ENCODE measurements around the gene PHACTR2. TPM values are rescaled to one million over a fixed set of nuclear protein-coding genes. Genes with fewer than 3 reads are reported as not detected.

The PHACTR2 gene
- total and polyA plus RNA-seq, 2 of the 13 experiments (the other 11 are each of a cell fraction or from before 2014, with no cell fraction given), result 11.3 to 28.2 TPM

DNA sequence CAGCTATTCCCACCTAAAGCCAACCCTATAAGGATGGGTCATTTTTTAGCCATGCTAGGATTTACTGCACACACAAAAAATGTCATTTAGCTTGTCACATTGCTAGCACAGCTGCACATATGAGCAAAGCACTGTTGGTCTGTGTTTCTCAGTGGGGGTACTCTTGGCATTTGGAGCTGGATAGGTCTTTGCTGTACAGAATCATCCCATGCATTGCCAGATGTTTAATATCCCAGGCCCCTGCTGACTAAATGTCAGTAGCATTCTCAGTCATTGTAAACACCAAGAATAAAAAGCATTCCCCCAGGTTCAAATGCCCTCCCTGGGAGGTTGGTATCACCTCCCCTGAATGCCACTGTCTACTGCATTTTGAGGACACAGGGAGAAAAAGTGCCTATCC is 150.8 kb downstream of the PHACTR2 start (continued):
- TF ChIP-seq, protein P1, sequence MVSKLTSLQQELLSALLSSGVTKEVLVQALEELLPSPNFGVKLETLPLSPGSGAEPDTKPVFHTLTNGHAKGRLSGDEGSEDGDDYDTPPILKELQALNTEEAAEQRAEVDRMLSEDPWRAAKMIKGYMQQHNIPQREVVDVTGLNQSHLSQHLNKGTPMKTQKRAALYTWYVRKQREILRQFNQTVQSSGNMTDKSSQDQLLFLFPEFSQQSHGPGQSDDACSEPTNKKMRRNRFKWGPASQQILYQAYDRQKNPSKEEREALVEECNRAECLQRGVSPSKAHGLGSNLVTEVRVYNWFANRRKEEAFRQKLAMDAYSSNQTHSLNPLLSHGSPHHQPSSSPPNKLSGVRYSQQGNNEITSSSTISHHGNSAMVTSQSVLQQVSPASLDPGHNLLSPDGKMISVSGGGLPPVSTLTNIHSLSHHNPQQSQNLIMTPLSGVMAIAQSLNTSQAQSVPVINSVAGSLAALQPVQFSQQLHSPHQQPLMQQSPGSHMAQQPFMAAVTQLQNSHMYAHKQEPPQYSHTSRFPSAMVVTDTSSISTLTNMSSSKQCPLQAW (CRISPR knock-in tag; IDR thresholded peaks at IDR 0.05), result no peak
- TF ChIP-seq RFX1 (IDR thresholded peaks at IDR 0.05), result no peak
- TF ChIP-seq ELF4 (CRISPR knock-in tag; IDR thresholded peaks at IDR 0.05; ENCODE audit: borderline replicate concordance), result no peak
- TF ChIP-seq, protein P2, sequence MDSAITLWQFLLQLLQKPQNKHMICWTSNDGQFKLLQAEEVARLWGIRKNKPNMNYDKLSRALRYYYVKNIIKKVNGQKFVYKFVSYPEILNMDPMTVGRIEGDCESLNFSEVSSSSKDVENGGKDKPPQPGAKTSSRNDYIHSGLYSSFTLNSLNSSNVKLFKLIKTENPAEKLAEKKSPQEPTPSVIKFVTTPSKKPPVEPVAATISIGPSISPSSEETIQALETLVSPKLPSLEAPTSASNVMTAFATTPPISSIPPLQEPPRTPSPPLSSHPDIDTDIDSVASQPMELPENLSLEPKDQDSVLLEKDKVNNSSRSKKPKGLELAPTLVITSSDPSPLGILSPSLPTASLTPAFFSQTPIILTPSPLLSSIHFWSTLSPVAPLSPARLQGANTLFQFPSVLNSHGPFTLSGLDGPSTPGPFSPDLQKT (CRISPR knock-in tag; IDR thresholded peaks at IDR 0.05; ENCODE audit: borderline replicate concordance), result no peak

DNA sequence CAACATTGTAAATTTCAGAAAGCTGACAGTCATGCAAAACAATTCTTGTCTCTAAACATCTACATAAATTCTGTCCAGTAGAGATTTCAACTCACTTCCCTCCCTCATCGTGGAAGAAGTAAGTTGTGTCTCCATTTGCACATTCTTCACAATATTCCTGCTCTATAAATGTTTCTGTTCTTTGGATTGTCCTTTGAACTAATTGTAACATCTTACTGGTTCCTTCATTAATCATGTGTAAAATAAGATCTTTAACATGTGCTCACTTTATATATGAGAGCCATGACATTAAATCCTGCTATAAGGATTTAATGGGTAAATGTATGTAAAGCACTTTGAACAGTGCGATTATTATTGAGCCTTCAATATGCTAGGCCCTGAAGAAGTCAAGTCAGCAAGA is 158.4 kb downstream of the PHACTR2 start:
- POLR2A ChIA-PET, result no interaction called here
- Histone ChIP-seq H3K4me3 (replicated peaks in 1 of 3; ENCODE audit: insufficient read depth in 1 of 3, low read depth in 2 of 3, low read length in 3 of 3) (no peak overlapping the region), H3K27me3 (ENCODE audit: control insufficient read depth in 1 of 2, insufficient read depth in 2 of 2, low read length in 2 of 2) (no peaks in the 10 kb centered on the region), H4K20me1 (ENCODE audit: insufficient read depth, low read length) (no peaks in the 10 kb centered on the region), H3K9me3 (ENCODE audit: low read length) (no peaks in the 10 kb centered on the region), H3K4me2 (ENCODE audit: low read depth, low read length) (no peak overlapping the region), H3K27ac (ENCODE audit: extremely low read length, insufficient read depth, low read length) (no peak overlapping the region), H3K4me1 (ENCODE audit: insufficient read depth, low read length) (peaks cover 18% of the 10 kb centered on the region), H2AFZ (ENCODE audit: low read length) (no peak overlapping the region), H3K36me3 (replicated peaks in 1 of 2; ENCODE audit: control insufficient read depth in 1 of 2, insufficient read depth in 2 of 2, low read length in 2 of 2) (peaks cover 0 to under 1% of the 10 kb centered on the region in 2 experiments; a peak in 1 of 5 replicates), H3K79me2 (ENCODE audit: insufficient read depth, low read length) (no peaks in the 10 kb centered on the region), H3K9ac (ENCODE audit: insufficient read depth, low read depth, low read length) (no peak overlapping the region)
- BruUV-seq (replicated peaks), result no TSS peak
- CTCF ChIA-PET (ENCODE audit: low intra/inter-chr PET ratio, low total read pairs), result no interaction called here
- DNase-seq (ENCODE audit: low spot score) (no peak), FAIRE-seq (no peak), ATAC-seq (no peak)
- intact Hi-C loops (cut with micrococcal nuclease; ENCODE audit: unreplicated experiment), result no loop called here
- in situ Hi-C loops (cut with HindIII; ENCODE audit: extremely low pct_ligation_motif_present, low pct_unique_long_range_greater_than_20kb), result no loop called here
- WGBS (ENCODE audit: low lambda C conversion rate), result 75% methylated on average over 2 of the region's 2 CpGs
- TF ChIP-seq TRIM24 (CRISPR knock-in tag; IDR thresholded peaks at IDR 0.05), result no peak
- TF ChIP-seq HMG20A (CRISPR knock-in tag; IDR thresholded peaks at IDR 0.05; ENCODE audit: borderline replicate concordance), result no peak
- TF ChIP-seq, protein P3, sequence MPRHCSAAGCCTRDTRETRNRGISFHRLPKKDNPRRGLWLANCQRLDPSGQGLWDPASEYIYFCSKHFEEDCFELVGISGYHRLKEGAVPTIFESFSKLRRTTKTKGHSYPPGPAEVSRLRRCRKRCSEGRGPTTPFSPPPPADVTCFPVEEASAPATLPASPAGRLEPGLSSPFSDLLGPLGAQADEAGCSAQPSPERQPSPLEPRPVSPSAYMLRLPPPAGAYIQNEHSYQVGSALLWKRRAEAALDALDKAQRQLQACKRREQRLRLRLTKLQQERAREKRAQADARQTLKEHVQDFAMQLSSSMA (CRISPR knock-in tag; IDR thresholded peaks at IDR 0.05), result no peak
- no peak for TF ChIP-seq TCF7 (IDR thresholded peaks at IDR 0.05; ENCODE audit: low read depth)
- TF ChIP-seq THAP11 (CRISPR knock-in tag; IDR thresholded peaks at IDR 0.05), result no peak
- TF ChIP-seq ZNF350 (CRISPR knock-in tag; IDR thresholded peaks at IDR 0.05; ENCODE audit: borderline replicate concordance, low read depth), result no peak
- TF ChIP-seq ADNP (CRISPR knock-in tag; IDR thresholded peaks at IDR 0.05), result no peak
- TF ChIP-seq MLLT10 (CRISPR knock-in tag; IDR thresholded peaks at IDR 0.05), result no peak
- no peak for TF ChIP-seq TBX3 (IDR thresholded peaks at IDR 0.05; ENCODE audit: borderline replicate concordance)
- TF ChIP-seq, protein P4, sequence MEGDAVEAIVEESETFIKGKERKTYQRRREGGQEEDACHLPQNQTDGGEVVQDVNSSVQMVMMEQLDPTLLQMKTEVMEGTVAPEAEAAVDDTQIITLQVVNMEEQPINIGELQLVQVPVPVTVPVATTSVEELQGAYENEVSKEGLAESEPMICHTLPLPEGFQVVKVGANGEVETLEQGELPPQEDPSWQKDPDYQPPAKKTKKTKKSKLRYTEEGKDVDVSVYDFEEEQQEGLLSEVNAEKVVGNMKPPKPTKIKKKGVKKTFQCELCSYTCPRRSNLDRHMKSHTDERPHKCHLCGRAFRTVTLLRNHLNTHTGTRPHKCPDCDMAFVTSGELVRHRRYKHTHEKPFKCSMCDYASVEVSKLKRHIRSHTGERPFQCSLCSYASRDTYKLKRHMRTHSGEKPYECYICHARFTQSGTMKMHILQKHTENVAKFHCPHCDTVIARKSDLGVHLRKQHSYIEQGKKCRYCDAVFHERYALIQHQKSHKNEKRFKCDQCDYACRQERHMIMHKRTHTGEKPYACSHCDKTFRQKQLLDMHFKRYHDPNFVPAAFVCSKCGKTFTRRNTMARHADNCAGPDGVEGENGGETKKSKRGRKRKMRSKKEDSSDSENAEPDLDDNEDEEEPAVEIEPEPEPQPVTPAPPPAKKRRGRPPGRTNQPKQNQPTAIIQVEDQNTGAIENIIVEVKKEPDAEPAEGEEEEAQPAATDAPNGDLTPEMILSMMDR (CRISPR knock-in tag; IDR thresholded peaks at IDR 0.05), result no peak
- TF ChIP-seq ZNF605 (CRISPR knock-in tag; IDR thresholded peaks at IDR 0.05), result no peak
- TF ChIP-seq ATF7-NPFF (CRISPR knock-in tag; IDR thresholded peaks at IDR 0.05; ENCODE audit: low read depth), result no peak
- TF ChIP-seq KLF11 (CRISPR knock-in tag; IDR thresholded peaks at IDR 0.05), result no peak

All from HepG2 (cell line).